SKM-1 treated with dmso at 0.1 percent for 144 hours (cell line): Measurements from ENCODE around the gene HLA-DMA.
"Not testable (repeated sequence)": the region's sequence is repeated elsewhere in the genome, so short reads cannot be mapped to it uniquely, and the experiment has no call there.

Experiments
- DNase-seq: peaks from one replicate; lab custom pipeline; 2025; ENCODE audit not compliant: unreplicated experiment; lab: John Stamatoyannopoulos, UW

HLA-DMA gene

DNA sequence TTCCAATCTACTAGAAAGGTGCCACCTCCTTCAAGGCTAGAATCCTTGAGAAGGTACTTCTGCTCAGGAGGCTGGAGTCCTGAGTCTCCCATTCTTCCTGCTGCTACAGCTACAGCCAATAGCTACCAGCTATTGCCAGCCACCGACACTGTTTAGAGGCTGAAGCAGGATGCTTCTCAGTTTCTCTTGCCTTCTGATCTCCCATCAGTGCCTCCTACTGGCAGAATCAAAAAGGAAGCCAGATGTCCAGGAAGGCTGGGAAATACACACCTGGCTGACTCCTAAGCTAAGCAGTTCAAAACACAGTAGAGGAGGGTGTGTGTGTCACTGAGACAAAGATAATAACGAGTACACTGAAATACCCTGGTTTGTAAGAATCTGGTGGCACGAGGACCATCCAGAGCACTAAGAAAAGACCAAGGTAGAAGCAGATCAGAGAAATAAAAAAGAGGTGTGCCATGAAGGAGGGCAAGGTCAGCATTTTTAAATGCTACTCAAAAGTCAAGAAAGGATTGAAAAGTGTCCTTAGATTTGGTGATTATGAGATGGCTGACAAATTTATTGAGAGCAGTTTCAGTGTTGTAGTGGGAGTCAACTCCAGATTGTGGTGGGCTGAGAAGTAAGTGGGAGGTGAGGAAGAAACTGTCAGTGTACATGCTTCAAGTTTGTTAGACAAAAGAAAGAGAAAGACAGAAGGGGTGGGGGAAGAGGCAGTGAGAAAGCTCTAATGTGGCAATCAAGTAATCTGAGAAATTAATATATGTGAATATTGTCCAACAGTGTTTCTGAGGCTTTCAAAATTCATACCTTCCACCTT is 2.3 kb upstream of the HLA-DMA start:
- no peak for DNase-seq

DNA sequence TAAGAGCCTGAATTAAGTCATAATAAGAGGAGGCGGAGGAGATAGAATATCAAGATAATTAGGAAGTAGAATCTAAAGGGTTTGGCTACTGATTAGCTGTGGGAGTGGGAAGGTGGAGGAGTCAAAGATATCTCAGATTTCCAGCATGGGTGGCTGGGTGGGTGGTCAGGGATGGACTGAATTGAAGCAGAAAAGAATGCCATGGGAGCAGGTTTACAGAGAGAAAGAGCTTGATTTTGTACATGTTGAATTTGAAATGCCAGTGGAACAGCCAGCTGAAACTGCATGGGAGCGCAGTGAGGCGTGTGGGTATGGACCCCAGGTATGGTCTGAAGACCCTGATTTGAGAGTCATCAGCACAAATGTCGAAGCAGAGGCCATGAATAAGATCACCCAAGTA is 1.4 kb upstream of the HLA-DMA start:
- DNase-seq, result no peak

DNA sequence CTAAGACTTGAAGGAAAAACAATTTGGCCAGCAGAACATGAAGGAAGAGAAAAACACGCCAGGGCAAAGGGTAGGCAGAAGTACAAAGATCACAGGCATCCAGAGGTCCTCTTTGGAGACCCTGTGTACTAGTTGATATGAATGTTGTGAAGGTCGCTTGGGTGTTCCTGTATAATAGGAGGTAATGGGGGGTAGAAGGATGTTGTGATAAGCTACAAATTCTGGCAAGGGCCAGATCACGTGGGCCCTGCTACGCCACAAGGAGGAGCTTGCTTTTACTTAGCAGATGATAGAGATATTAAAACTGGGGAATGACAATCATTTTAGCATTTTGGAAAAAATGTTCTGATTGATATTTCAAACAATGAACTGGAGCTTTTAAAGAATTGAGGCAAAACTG is 878 bp upstream of the HLA-DMA start:
- DNase-seq, result no peak

DNA sequence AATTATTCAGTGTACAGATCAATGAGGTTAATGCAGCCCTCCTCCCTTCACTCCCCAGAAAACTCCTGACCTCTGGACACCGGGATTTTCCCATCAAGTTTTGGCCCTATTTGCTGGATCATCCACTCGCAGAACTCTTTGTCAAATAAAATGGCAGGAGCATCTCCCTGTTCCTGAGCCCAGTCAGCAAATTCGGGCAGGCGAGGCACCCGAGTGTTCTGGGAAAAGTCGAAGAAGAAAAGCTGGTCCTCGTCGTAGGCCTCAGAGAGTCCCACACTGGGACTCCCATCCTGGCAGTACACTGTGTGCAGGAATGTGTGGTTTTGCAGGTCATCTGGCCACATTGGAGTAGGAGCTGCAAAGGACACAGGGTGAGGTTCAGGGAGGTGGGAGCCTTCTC is 2.4 kb downstream of the HLA-DMA start:
- no peak for DNase-seq

DNA sequence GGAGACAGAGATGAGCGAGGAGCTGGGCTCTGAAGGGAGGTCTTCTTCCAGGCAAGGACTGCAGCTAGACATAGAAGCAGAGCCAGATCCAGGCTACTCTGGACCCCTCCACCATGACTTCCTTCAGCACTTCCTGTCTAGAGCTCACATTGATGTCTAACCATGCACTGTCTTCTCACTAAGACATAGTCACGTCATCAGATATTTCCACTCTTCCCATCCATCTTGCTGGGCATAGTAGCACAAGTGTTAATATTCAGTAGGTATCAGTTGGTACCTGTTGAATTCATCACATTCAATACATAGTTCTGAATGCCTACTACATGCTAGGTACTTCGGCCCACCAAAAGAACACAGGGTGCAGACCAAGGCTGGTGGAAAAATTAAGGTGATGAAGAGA is 2.9 kb downstream of the HLA-DMA start:
- DNase-seq, result no peak

DNA sequence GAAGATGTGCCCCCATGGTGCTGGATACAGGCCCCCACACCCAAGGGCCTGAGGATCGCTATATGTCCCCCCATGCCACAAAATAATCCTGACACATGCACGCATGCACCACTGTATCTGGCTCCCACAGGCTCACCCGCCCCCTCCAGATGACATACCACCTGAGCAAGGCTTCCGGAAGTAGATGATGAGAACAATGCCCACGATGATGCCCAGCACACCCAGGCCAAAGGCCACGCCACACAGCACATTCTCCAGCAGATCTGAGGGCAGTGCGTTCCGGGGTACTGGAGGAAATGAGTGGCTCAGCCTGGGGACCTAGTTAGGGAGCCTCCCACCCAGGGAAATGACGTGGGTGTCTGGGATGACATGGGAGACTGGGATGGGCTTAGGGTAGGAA is 3.8 kb downstream of the HLA-DMA start:
- DNase-seq, result no peak

DNA sequence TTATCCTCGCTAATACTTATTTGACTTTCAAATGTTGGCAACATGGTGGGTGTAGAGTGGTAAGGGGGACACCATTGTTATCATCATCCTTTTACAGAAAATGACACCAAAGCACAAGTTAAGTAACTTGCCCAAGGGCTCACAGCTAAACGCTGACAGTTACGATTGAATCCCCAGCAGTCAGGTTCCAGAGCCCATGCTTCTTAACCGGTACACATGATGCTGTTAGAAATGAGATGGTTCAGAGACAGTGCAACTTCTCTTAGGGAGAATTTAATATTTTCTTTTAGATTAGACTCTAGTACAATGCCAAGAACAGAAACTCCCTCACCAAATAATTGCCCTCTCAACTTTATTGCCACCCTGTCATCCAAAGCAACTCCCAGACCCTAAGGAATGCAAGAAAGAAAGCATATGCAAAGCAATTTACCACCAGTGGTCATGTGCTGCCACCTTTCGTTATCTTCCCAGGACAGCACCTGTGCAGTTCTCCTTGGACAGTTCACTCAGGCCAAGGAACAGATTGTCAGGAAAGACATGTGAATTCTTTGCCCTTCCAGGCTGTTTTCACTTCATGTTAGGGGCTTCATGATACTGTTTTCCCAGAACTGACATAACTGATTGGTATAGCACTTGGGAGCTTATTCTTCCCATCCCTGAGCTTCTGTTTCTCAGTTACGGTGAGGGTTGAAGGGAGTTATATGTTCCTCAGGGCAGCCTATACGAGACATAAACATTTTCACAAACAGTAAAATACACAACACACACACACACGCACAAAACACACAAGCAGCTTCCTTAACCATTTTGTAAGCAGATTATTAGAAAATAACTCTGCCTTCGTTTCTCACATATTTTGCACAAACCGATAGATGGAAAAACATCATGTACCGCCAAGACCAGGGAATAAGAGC is 5.1 kb downstream of the HLA-DMA start:
- DNase-seq, result peak; percentile 12

DNA sequence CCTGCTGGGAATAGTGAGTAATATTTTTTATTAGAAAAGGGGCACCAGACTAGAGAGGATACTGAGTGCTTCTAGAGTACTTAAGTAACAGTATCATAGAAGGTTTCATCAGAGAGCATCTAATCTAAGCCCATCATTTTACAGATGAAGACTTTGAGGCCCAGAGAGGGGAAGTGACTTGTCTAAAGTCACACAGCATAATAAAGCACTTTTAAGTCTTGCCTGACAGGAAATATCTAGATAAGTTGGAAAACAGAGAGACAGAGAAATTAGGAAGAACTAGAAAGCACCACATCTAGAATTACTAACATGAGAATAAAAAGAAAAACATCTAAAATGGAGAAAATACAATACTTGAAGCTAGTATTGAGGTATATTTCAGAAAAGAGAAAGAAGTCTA is 6.0 kb downstream of the HLA-DMA start:
- DNase-seq, result no peak

DNA sequence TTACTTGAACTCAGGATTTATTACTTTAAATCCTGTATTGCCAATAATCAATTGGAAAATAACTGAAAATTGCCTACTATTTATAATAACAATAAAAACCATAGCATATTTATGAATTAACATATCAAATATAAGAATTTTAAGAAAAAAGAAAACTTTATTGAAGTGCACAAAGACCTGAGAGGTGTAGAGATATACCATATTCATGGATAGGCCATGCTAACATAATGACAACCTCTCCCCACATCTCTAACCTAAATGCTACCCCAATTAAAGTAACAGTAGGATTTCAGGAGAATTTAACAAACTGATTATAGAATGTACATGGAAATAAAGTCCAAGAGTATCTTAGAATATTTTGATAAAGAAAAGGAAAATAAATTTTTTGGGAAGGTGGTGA is 6.9 kb downstream of the HLA-DMA start:
- no peak for DNase-seq

DNA sequence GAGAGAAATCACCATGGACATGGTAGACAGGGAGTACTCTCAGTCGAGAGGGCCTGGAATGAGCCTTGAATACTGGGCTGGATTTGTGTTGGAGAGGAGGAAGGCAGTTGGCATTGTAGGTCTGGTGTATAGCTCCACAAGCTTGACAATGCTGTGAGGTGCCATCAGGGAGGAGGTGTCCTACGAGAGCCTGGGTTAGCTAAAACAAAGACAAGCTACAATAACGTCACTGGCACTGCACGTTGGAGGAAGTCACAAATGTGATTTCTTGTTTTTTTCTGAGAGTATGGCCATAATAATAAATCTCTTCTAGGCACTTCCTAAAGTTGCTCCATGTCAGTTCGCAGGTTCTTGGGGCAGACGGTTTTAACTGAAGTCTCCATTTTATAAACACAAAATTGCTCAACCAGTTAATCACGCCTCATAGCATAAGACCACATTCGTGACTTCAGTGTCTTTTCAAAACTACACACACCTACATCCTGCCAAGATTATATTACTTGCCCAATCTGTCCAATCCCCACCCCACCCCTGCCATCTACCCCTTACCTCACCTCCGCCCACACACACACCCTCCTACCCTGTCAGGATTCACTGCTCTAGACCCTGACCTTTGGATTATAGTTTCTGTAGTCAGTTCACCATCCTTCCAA is 7.7 kb downstream of the HLA-DMA start:
- DNase-seq, result peak; percentile 54

DNA sequence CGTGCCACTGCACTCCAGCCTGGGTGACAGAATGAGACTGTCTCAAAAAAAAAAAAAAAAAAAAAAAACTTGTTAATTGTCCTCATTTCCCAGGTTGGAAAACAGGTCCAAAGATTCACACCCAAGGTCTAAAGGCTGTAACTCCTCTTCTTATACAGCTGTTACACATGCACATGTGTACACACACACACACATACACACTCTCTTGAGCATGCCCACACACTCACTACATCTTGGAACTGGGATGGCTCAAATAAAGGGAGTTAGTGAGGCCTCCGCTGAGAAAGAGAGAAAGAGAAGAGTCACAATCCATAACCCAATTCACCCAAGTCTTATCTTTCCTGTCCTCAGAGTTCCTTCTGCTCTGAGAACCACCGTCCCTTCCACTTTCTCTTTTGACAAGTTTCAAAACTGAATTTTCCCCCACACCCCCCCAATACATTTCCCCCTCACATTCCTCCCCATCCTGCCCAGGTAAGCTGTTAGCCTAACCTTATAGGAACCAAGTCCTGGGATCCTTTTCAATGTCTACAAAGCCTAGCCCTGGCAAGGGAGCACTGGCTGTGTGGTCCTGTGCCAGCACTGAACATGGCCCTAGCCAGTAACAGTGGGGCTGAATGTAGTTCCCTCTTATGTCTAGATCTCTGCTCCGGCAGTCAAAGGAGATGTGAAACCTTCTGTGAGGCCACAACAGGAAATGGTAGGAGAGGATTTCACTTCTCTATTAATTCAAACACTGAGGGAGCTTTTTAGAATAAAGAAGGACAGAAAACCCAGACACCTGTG is 8.8 kb downstream of the HLA-DMA start:
- DNase-seq, result peak; percentile 91

DNA sequence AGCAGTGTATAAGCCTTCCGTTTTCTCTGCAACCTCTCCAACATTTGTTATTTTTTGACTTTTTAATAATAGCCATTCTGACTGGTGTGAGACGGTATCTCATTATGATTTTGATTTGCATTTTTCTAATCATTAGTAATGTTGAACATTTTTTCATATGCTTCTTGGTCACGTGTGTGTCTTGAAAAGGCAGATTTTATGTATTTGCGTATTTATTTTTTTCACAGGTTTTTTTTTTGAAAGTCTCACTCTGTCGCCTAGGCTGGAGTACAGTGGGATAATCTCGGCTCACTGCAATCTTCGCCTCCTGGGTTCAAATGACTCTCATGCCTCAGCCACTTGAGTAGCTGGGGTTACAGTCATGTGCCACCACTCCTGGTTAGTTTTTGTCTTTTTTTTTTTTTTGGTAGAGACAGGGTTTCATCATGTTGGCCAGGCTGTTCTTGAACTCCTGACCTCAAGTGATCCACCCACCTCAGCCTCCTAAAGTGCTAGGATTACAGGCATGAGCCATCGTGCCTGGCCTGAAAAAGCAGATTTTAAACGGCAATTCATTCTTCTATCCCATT is 10.3 kb downstream of the HLA-DMA start:
- DNase-seq, result not testable (repeated sequence)

DNA sequence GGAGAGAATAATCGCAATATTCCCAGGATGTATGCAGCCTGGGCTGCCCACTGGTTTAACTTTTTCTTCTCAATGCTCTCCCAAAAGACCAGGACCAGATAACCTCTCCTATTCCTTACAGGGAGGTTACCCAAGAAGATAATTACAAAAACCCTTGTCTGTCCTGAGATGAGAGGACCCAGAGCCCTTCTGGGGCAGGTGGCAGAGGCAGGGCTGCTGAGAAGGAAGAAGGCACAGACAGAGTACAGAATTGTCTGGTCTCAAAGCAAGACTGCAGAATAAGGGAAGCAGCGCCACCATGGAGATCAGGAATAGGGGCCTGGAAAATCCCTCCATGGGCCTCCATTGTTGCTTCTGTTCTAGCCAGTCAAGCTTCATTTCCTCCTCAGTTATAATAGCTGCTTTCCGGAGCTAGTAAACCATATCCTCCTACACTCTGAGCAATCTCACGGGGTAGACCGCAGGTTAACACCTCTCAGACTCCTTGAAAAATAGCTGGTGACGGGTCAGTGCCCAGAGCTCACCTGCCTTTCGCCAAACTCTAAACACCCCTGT is 11.6 kb downstream of the HLA-DMA start:
- DNase-seq, result peak; percentile 19

DNA sequence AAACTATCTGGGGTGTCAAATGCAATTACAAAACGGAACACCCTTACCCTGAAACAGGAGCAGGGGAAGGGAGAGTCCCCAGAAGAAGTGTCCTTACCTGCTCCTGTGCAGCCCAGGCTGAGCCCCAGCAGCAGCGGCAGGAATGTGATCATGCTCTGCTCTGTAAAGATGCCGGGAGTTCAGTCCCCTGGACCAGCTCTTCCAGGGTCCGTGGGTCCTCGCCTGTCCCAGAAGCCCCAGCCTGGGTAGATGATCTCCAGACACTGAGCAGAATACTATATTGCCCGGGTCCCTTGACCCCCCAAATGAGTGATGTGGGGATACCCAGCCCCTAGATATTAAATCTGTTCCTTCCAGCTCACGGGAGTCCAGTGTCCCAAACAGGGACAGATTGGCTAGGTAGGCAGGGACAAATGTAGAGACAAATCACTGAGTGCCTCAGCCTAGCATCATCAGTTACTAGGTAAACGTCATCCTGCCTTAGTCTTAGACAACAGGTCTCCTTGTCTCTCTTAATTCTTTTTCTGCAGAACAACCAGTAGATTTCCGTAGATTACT is 12.2 kb downstream of the HLA-DMA start, which contains the start of gene HLA-DMB:
Gene HLA-DMB, minus strand, starts transcription at position 373 of the 558 bp plus-strand sequence. Its CDS starts 221 bp downstream, at position 152.
- DNase-seq, result peak; percentile 69

DNA sequence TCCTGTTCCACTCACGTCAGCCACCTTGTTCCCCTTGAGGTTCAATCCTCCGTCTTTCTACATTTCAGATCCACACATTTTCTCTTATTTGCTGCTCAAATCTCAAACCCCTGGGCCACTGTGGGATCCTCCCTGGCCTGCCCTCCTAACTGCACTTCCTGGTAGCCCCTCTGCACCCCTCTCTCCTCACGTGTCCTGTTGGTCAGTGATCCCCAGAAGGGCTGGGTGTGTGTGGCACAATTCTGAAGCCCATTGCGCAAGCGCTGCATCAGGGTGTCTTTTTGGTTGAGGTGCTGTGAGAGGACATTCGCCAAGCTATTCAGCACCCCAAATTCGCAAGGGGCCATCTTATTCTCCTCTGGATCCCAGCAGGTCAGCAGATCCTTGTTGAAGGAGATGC is 14.4 kb downstream of the HLA-DMA start:
- DNase-seq, result no peak

DNA sequence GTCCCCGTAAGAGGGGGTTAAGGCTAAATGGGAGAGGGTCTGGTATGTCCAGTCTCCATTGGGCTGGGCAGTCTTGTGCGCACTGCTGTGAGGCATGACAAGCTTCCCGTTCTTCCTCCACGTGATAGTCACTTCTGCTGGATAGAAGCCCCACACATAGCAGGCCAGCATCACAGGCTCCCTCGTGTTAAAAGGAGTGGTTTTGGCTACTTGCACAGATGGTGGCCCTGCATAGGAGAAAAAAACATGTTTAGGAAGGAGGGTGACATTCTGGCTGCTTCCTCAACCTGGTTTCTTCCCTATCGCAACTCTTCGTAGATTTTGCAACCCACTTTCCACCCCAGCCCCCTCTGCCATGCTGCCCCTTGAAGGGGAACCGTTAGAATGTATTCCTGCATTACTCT is 15.7 kb downstream of the HLA-DMA start:
- DNase-seq, result peak; percentile 36

DNA sequence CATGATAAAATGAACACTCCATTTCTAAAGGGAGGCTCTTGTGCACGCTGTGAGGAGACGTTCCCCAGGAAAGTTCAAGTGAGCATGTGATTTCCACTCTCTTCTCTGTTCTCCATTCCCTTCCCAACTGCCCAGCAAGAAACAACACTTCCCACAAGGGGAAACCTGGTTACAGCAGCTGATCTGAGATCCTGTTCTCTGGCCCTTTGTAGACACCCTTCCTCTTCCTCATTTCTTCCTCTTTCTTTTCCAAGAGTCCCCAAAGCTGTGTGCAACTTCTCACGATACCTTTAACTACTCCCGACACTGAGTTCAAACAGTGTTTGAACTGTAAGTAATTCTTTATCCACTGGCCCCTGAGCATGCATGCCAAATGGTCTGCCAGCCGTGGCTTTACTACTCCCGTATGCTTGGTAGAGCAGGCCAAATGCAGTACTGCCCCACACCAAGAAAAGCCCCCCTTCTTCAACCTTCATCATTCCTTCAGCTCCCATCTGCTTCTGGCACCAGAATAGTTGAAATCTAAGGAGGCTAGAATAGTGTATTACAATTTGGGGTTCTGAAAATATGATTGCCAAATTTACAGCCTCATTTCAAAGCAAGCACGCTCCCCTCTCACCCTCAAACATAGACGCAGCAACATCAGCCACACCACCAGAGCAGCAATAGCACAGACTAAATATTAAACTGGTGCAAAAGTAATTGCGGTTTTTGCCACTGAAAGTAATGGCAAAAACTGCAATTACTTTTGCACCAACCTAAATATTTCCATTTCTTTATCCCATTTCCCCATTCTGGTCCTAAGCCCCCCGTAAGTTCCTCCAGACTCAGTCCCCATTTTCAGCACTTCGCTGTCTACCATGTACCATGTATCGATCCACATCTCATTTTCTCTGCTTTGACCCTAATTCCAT is 16.4 kb downstream of the HLA-DMA start:
- DNase-seq, result peak; percentile 31

DNA sequence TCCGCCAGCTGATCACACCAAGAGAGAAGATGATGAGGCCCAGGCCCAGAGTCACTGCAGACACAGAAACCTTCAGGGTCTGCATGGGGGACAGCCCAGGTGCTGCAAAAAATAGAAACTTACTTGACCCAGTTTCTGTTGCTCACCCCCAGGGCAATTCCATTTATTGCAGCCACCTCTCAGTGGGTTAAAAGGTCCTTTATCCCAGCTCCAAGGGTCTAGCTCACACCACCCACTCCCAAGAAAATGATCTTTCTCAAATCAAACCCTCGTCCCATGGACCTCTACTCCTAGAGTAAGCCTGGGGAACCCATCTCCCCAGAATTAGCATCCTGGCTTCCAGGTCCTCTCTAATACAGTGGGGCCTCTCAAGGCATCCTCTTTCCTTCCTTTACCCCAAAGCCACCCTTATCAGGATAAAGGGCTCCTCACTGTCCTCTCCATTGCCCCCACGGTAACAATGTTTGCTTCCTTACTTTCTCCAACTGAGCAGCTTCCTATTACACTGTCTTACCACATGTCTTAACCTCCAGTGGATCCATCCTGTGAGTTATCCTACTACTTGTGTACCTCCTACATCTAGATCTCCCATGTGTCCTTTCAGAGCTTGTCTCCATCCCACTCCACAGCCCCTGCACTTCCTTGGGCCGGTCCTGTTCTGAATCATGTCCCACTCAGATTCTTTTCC is 17.2 kb downstream of the HLA-DMA start:
- DNase-seq, result no peak
